PC-9 (cell line): ENCODE results near the gene NFIX.

Experiments
- CTCF ChIP-seq: fragments of 200-600 bp; sonication (generic); conservative IDR thresholded peaks from 2 replicates; pipeline ENCODE4 v1.6.1; 2017; ENCODE audit warnings: mixed run types, antibody characterized with exemption, mild to moderate bottlenecking, moderate library complexity
- EZH2 ChIP-seq: fragments of 200-600 bp; sonication (generic); IDR thresholded peaks from 2 replicates; pipeline ENCODE4 v1.8.0; 2017; ENCODE audit warnings: antibody characterized with exemption, low read depth

GRCh38 chr19:13097033-13097462, 101.8 kb downstream of the NFIX start:
- no peak for TF ChIP-seq CTCF
- no peak for TF ChIP-seq EZH2
